Measurements from ENCODE around the gene SLIT3.

The SLIT3 gene

DNA sequence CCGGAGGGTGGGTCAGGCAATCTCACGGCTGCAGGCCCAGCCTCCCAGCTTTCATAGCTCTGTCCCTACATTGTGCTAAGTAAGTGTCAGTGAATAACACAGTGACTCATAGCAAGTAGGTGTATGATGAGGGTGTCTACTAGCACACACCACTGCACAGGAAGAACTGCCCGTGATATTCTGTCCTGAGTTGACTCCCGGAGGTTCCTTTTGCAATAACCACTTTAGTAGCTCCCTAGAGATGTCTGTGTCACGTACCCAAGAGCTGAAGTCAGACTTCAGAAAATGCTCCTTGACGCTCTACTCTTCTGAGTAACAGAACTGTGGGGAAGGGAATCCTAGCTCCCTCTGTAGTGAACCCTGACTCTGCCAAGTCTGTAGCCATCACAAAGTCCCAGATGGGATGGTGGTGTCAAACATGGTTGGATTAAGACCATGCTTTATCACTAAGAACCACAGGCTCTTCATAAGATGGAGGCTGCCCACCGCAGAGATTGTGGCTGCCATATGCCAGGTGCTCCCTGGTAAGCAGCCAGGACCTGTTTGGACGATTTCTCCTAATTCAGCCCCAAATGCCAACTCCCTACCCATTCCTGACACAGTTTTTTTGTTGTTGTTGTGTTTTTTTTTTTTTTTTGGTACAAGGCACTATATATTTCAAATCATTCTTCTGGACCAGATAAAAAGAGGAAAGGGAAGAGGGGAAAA is 369.1 kb downstream of the SLIT3 start:
- Mint-ChIP-seq H3K4me3 (no peak overlapping the region), H3K27ac (no peak overlapping the region), H3K4me1 (no peaks in the 10 kb centered on the region), H3K36me3 (ENCODE audit: low read depth) (no peaks in the 10 kb centered on the region), H3K27me3 (ENCODE audit: low read depth) (peaks cover 7% of the 10 kb centered on the region), H3K9me3 (no peaks in the 10 kb centered on the region)
- TF ChIP-seq, protein P1, sequence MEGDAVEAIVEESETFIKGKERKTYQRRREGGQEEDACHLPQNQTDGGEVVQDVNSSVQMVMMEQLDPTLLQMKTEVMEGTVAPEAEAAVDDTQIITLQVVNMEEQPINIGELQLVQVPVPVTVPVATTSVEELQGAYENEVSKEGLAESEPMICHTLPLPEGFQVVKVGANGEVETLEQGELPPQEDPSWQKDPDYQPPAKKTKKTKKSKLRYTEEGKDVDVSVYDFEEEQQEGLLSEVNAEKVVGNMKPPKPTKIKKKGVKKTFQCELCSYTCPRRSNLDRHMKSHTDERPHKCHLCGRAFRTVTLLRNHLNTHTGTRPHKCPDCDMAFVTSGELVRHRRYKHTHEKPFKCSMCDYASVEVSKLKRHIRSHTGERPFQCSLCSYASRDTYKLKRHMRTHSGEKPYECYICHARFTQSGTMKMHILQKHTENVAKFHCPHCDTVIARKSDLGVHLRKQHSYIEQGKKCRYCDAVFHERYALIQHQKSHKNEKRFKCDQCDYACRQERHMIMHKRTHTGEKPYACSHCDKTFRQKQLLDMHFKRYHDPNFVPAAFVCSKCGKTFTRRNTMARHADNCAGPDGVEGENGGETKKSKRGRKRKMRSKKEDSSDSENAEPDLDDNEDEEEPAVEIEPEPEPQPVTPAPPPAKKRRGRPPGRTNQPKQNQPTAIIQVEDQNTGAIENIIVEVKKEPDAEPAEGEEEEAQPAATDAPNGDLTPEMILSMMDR (IDR thresholded peaks at IDR 0.05; ENCODE audit: unreplicated experiment in 3 of 3), result no peak

DNA sequence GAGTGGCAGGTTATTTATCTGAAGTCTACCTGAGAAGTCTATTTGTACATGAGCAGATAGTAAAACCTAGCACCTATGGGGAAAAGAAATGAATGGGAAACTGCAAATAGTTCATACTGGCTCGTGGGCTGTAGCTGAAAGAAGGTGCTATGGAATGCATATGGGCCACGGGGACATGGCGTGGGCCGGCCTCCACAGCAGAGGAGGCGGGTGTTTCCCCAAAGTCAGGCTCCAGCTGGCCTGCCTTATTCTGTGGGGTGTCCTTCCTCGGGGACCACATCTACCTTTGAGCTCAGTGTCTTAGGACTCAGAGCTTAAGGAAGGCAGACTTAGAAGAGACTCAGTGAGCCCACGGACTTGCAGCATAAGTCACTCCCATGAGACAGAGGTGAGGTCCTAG is 371.3 kb downstream of the SLIT3 start:
- no peaks in the 10 kb centered on the region for H3K4me1 Mint-ChIP-seq
- no peaks in the 10 kb centered on the region for H3K9me3 Mint-ChIP-seq
- no peak overlapping the region for H3K4me3 Mint-ChIP-seq
- peaks cover 14% of the 10 kb centered on the region for H3K27me3 Mint-ChIP-seq (ENCODE audit: low read depth)
- TF ChIP-seq, protein P1 (IDR thresholded peaks at IDR 0.05; ENCODE audit: unreplicated experiment in 3 of 3), result no peak
- H3K36me3 Mint-ChIP-seq (ENCODE audit: low read depth), result no peaks in the 10 kb centered on the region
- H3K27ac Mint-ChIP-seq, result no peak overlapping the region

- no peaks in the 10 kb centered on the region for H3K9me3 Mint-ChIP-seq
- TF ChIP-seq, protein P1 (IDR thresholded peaks at IDR 0.05; ENCODE audit: unreplicated experiment in 3 of 3), result no peak
- H3K4me1 Mint-ChIP-seq, result peaks cover 10% of the 10 kb centered on the region
- H3K4me3 Mint-ChIP-seq, result no peak overlapping the region
- H3K27me3 Mint-ChIP-seq (ENCODE audit: low read depth), result peaks cover 50% of the 10 kb centered on the region
- H3K36me3 Mint-ChIP-seq (ENCODE audit: low read depth), result no peaks in the 10 kb centered on the region
- no peak overlapping the region for H3K27ac Mint-ChIP-seq
Measured at GRCh38 chr5:168925160-168925559, 375.8 kb downstream of the SLIT3 start.

GRCh38 chr5:168921147-168921866 is 379.6 kb downstream of the SLIT3 start:
- H3K27ac Mint-ChIP-seq, result no peak overlapping the region
- TF ChIP-seq, protein P1 (IDR thresholded peaks at IDR 0.05; ENCODE audit: unreplicated experiment in 3 of 3), result no peak

DNA sequence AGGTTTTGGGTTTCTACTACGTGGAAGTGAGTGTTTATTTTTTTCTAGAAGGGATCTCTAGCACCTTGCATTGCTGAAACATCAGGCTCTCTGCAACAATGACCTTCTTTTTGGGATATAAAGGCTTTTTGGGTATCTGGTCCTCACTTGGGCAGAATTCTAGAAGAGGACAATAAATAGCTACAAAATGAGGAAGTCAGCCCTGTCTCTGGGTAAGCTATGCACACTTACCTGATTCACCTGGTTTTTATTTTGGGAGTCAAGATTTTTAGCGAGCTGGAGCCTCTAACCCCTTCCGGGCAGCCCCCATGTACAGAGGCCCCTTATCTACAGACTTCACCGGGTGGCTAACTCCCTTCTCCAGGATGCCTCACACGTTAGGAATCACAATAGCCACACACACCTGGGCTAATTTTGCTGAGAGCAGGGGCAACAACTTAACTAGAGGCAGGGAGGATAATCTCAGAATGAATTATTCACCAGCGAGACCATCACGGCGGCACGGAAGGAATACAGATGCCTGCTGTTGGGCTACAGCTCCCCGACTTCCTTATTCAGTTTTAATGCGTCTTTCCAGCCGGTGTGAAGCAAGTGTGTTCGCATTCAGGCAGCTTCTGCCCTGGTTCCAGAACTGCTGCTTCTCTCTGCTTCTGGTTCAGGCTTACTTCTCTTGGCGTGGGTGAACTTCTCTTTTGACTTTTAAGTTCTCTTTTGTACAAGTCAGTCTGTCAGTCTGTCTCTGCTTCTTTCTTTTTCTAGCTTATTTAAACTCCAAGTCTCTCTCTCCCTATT is 380.7 kb downstream of the SLIT3 start:
- Mint-ChIP-seq H3K4me1 (peaks cover 33% of the 10 kb centered on the region), H3K27ac (no peak overlapping the region), H3K4me3 (no peak overlapping the region), H3K36me3 (ENCODE audit: low read depth) (no peaks in the 10 kb centered on the region), H3K27me3 (ENCODE audit: low read depth) (peaks cover 52% of the 10 kb centered on the region), H3K9me3 (no peaks in the 10 kb centered on the region)
- TF ChIP-seq, protein P1 (IDR thresholded peaks at IDR 0.05; ENCODE audit: unreplicated experiment in 3 of 3), result no peak

More at GRCh38 chr5:168921147-168921866, 379.6 kb downstream of the SLIT3 start:
- Mint-ChIP-seq H3K9me3 (no peaks in the 10 kb centered on the region), H3K4me3 (no peak overlapping the region), H3K27me3 (ENCODE audit: low read depth) (peaks cover 55% of the 10 kb centered on the region), H3K4me1 (peaks cover 29% of the 10 kb centered on the region), H3K36me3 (ENCODE audit: low read depth) (no peaks in the 10 kb centered on the region)

Data from nephron (organoid).